NCI-H2171 treated with DMSO at 0.1 percent for 48 hours (cell line): ENCODE data around the gene SGIP1.

ENCODE experiments used
- DNase-seq: peaks from one replicate; lab custom pipeline; 2025; lab: John Stamatoyannopoulos, UW

SGIP1 gene

GRCh38 chr1:66605419-66605997 lies 71.6 kb downstream of the SGIP1 start:
- DNase-seq: no peak

GRCh38 chr1:66606362-66607065 lies 72.6 kb downstream of the SGIP1 start:
- no peak for DNase-seq

DNA sequence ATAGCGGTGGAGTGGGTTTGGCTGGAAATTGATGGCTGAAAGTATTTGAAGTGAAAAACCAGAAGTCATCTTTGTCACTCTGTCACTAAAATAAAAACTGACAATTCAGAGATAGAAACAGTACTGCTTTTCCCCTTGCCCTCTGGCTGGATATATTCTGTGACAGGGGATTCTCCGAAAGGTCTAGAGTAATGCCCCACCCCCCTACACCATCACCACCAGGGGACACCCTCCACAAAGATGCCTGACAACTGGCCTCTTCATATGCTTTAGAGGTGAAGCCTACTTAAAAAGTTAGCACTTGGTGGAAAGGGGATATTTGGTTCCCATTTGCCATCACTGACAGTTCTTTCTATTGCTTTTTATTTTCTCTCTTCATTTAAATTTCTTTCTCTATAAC lies 73.5 kb downstream of the SGIP1 start:
- no peak for DNase-seq

GRCh38 chr1:66613187-66613586 lies 79.2 kb downstream of the SGIP1 start:
- DNase-seq: no peak

- no peak for DNase-seq
Observed at GRCh38 chr1:66617362-66618184, 83.6 kb downstream of the SGIP1 start.

DNA sequence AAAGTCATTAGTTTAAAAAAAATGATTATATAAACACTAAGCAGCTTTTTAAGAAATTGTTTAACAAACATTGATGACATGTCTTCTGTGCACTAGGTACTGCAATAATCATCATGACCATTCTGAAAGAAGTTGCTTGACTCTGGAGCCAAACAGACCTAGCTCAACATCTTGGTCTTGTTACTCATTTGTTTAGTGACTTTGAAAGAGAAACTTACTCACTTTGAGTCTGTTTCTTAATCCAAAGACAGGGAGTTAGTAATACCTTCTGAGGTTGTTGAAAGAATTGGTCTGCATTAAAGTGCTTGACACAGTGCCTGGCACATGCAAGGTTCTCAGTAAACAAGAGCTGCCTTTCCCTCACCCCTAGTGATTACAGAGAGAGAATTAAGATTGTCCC lies 84.4 kb downstream of the SGIP1 start:
- no peak for DNase-seq

- no peak for DNase-seq
Observed at GRCh38 chr1:66623812-66624211, 89.9 kb downstream of the SGIP1 start.

DNA sequence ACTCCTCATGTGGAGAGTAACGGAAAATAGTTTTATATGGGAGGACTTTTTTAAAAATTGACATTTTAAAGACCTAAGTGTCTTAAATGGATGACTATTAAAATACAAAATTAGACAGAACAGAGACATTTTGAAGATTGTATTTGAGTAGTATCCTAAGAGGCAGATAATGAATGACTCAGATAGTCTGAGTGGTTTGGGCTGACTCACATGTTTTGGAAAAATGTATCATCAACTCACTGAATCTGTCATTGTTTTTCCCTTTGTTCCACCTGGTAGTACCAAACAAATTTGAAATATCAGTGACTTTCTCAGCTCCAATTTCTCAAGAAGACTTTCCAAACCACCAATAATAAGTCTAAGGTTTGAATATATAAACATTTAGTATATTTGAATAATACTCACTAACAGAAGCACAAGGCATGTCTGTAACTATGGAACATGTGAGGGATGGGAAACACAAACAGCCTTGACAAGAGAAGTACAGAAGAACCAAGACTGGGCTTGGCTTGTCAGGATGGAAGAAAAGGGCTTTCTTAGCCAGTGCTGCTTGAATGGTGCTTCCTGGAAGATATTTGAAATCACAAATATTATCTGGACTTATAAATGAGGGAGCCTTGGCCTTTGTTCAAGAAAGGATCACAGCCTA lies 90.6 kb downstream of the SGIP1 start:
- no peak for DNase-seq

GRCh38 chr1:66626261-66626660 lies 92.3 kb downstream of the SGIP1 start:
- no peak for DNase-seq

DNA sequence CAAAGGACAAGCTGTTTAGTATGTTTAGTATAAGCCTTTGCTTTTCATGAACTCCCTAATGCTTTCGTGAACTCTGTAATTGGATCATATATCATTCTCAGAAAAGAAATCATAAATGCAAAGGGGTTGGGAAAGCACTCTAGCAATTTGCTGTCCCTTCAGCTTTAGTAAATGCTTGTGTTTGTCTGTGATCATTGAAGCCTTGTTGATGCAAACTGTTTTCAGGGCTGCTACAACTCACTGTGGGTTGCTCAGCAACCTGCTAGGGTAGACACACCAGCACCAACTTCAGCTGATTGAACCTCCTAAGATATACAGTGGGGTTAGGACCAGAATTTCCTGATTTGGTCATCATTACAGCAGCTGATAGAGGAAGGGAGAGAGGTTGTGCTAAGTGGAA lies 95.0 kb downstream of the SGIP1 start:
- no peak for DNase-seq

GRCh38 chr1:66633159-66633558 lies 99.2 kb downstream of the SGIP1 start:
- DNase-seq: no peak

- no peak for DNase-seq
Observed at GRCh38 chr1:66637146-66637545, 103.2 kb downstream of the SGIP1 start.

- DNase-seq: no peak
Observed at GRCh38 chr1:66641891-66642473, 108.0 kb downstream of the SGIP1 start.

GRCh38 chr1:66642992-66643391 lies 109.0 kb downstream of the SGIP1 start:
- no peak for DNase-seq

- no peak for DNase-seq
Observed at GRCh38 chr1:66644331-66644730, 110.4 kb downstream of the SGIP1 start.

- no peak for DNase-seq
Observed at GRCh38 chr1:66648901-66649595, 115.1 kb downstream of the SGIP1 start.

GRCh38 chr1:66652556-66652955 lies 118.6 kb downstream of the SGIP1 start:
- DNase-seq: no peak

- DNase-seq: no peak
Observed at GRCh38 chr1:66654643-66655042, 120.7 kb downstream of the SGIP1 start.

DNA sequence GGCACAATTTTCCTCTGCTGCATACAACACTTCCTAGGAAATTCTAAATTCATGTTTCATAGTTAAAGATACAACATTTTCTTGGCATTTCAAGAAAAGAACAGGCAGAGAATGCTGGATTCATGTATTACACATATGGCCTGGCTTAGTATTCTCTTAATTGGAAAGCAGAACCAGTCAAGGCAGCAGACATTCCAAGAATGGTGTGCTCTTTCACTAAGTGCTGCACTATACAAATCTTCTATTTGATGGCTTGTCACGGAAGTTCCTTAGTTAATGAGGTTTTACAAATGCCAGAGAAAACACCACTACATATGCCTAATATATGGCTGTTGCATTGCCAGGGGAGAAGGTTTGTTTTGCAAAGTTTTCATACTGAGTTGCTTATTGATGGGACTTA lies 137.5 kb downstream of the SGIP1 start:
- DNase-seq: no peak

DNA sequence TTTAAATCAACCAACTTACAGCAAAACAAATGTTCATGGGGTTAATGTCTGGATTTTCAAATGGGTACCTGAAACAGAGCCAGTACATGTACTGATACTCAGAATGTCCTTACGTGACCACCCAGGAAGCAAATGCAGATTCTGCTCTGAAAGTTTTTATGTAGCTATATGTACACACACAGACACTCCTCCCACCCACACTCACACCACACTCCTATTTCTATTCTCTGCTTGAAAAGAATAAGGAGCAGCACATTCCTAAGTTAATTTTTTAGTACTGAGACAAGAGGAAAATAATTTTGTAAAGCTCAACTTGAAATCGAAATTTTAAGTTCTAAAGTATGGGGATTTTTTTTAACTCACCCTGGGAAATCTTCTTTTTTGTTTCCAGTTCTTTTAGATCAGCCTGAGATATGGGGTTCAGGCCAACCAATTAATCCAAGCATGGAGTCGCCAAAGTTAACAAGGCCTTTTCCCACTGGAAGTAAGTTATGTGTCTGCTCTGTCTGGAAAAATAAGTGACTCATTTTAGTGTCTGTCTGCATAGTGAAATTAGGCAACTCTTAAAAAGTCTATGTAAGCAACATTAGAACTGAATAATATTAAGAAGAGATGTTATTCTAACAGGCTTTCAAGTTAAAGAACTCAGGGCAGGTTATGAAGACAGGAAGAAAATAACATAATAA lies 142.8 kb downstream of the SGIP1 start:
- DNase-seq: no peak

DNA sequence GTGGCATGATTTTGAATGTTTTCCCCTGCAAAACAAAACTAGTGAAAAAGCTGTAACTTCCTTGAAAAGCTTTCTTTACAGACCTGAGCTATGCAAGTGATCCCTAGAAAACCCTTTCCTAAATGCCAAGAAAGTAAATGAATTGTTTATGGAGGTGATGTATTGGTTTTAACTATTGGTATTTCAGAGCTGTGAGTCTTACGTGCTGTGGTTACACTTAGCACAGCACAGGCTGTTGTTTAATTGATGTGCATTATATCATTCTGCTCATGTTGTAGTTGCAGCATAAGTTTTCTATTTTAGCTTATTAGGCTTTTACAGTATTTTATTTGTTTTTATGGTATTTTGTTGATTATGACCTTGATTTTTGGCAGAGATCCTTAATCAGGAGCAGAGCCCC lies 144.2 kb downstream of the SGIP1 start:
- DNase-seq: no peak
